HG02852 (cell line): Measurements from ENCODE around the gene RACGAP1.

Experiments
- ATAC-seq: cut with Tn5 transposase; IDR thresholded peaks from one replicate; pipeline ENCODE4 v1.9.1; 2021; ENCODE audit warnings: mild to moderate bottlenecking, moderate library complexity; ENCODE audit not compliant: unreplicated experiment

RACGAP1 gene

DNA sequence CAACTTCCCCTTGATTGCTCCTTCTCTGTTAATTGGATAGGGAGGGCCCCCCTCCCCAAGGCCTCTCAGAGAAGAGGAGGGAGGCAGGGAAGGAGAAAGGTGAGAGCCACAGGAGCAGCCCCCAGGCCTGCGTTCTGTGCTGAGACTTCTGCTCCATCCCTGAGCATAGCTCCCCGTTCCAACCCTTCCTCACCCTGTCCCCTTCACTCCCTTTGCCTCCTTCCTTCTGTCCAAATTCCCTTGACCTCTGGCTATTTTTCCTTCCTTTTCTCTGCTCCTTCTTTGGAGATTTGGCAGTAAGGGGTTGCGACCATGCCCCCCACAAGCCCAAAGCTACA, 31.3 kb upstream of the RACGAP1 start:
- ATAC-seq, result no peak

DNA sequence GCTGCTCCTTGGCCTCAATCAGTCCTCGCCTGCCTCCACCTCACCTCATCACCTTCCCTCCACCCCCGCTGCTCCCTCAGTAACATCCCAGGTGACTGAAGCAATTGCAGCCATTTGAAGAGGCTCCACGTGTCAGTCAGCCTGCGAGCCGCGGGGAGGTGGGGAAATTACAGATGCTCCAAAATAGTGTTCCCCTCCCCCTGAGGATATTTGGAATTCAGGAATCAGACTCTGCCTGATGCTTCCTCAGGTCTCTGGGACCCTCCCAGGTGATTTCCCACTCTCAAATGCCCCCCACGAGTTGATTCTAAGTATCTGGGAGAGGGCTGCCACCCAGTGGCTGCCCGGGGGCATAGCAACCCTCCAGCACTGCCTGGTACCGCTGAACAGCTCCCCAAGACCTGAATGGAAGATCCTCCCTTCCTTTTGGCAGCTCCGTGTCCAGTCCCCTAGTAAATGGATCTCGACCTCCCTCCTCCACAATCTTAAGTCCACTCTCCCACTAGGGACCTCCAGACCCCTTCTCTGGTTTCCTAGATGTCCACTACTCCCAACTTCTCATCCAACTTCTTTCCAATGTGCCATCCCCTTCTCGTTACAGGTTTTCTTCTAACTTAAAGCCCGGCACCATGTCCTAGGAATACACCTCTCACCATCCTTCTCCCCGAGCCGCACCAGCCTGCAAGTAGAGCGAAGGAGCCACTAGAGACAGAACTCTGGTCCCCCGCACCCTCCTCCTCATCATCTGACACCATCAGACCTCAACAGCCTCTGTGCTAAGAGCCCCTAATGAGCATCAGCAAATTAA, 30.7 kb upstream of the RACGAP1 start:
- ATAC-seq, result peak; percentile 59

DNA sequence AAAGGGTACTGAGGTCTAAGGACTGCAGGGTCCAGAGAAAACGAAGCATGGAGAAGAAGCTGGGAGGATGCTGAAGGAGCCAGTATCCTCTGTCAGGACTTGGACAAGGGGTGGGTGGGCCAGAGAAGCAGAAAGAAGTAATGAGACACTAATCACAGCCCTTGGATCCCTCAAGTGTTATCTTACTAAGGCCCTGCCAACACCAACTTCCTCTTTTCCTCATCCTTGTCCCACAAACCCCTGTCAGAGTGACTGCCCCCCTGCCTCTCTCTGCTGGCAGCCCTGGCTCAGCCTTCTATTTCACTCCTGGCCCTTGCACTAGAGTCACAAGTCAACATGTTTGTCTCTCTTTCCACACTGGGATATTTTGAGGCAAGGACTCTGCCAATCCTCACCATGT, 28.3 kb upstream of the RACGAP1 start:
- ATAC-seq, result no peak

DNA sequence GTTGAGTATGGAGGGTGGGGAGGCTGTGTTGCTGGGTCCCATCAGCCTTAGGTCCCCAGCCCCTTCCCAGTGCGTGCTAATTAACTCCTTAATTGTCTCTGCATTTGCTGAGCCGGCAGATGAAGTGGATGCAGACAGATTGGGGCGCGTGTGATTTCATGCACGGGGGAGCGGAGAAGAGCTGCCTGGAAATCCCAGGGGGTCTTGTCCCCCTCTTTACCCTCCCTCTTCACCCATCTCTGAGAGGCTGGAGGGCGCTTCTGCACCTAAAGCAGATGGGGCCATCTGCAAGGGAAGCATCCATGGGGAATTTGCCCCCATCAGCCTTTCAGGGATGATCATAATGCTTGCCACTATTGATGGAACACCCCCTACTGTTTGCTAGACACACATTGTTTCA, 27.7 kb upstream of the RACGAP1 start:
- ATAC-seq, result no peak

DNA sequence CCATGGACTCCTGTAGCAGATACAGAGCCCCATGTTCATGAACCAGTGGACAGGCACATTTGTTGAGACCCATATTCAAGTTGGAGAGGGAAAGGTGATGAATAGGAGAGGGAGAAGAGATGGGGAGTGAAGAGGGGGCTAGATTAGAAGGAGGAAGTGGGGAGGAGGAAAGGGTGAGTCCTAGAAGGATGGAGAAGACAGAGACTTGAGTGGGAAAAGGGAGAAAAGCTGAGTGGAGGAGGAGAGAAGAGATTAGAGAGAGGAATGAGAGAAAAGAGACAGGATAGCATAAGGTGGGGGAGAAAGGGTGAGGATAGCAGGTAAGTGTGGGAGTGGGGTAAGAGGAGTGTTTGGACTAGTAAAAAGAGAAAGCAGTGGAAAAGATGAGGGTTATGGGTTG, 27.2 kb upstream of the RACGAP1 start:
- no peak for ATAC-seq

DNA sequence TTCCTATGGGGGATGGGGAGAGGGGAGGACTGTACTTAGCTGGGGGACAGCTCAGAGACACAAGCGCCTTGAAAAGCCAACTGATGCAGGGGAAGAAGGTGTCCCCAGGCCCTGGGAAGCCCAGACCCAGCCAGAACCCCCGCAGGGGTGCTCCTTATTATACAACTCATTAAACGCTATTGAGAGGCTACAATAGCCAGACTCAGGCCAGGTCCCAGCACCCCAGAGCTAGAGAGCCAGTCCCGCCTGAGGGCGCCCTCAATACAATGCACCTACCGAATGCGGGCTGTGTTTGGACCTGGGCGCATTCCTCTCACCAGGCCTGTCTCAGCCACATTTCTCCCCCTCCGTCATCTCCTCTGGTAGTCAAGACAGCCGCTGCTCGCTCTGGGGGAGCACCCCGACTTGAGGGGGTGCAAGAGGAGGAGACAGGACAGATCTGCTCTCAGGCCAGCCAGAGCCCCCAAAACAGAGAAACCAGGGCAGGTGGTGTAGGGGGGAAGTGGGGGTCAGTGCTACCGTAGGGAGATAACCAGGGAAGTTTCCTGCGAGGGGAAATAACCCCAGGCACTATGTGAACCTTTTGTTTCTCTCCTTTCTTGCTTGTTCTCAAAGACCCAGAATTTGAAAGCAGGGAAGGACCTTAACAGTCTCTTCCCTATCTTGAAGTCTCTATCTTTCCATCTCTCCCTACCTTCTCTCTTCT, 26.0 kb upstream of the RACGAP1 start:
- no peak for ATAC-seq

DNA sequence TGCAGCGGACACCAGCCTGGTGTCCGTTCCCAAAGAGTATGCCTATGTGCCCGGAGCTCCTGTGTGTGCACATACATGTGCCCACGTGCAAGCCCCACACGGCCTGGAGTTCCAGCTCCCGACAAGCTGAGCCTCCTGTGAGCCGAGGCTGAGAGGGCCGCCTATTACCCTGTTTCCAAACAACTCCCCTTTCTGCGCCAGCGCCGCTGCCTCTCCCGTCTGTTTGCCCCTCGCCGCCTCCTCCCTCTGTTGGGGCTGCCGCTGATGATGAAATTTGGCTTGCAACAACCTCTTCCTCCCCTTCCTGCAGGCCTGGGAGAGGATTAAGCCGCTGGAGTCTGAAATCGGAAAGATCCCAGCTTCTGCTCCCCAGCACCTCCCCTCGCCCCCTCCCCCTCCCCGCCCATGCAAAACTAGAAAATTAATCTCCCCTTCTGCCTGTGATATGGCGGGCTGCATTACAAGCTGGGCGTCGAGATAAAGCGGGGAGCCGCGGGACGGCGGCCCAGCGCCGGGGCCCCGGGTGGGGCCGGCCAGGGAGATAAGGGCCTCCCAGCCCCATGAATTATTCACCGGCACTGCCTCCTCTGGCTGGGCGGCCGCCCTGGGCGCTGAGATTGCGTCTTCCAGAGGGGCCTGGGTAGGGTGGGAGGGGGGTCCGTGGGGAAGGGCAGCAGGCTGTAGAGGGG, 25.3 kb upstream of the RACGAP1 start:
- ATAC-seq, result no peak

DNA sequence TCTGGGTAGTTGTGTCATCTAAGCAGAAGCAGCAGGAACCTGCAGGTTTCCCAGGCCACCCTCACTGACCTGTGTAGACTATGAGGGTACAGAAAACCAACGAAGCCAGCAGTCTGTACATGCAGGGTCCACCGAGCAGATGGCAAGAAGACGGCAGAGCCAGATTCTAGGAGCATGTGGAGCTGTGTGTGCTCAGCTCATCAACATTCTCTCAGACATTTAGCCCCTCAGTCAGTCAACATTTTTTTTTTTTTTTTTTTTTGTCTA, 24.8 kb upstream of the RACGAP1 start:
- ATAC-seq, result no peak

DNA sequence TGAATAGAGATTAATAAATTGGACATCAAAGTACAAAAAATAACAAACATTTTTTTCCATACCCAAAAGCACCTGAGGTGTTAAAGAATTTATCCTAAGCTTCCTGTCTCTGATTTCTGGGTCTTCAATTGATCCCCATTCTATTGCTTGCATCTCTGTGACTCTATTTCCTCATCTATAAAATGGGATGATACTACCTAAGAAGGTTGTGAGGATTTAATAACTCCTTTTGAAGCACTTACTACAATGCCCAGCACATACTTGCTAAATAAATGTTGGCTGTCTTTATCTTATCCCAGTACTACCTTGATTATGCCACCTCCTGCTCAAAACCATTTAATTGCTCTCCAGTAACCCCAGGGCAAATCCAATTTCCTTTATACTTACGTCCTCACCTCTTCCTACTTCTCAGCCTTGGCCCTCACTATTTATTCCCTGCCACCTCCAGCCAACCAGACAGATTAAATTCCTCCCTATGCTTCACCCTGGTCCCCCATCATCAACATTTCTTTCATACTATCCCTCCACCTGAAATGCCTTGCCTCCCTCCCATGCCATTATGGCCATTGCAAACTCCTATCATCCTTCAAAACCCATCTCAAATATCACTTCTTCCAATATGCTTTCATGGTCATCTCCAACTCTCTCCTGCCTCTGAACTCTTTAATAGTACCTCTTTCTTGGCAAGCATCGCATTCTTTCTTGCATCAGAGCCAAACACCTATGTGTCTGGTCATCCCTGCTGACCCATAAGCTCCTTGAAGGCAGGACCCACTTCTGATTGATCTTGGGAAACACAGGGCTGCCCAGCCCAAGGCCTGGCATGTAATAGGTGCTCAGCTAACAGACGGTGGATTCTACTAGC, 24.2 kb upstream of the RACGAP1 start:
- ATAC-seq, result no peak

DNA sequence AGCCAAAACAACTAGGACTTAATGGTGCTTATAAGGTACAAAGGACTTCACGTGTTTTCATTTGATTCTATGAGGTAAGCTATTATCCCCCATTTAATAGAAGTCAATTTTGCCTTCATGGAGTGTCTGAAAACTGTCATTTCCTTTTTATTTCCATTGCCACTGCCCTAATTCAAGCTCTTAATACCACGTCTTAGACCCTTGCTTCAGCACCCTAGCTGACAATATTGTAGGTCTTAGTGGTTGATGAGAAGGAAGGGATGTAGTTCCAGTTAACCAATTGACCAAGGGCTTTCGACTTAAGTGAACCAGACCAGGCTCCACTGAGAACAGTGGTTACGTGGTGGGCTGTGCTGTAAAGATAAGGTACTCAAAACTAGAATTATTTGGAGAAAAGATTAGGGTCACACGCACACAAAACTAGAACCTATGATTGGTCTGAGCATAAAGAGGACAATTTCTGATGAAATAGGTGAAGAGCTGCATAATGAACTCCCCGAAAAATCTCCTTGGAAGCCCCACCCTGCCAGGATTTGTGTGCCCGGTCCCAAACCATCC, 22.5 kb upstream of the RACGAP1 start:
- no peak for ATAC-seq

DNA sequence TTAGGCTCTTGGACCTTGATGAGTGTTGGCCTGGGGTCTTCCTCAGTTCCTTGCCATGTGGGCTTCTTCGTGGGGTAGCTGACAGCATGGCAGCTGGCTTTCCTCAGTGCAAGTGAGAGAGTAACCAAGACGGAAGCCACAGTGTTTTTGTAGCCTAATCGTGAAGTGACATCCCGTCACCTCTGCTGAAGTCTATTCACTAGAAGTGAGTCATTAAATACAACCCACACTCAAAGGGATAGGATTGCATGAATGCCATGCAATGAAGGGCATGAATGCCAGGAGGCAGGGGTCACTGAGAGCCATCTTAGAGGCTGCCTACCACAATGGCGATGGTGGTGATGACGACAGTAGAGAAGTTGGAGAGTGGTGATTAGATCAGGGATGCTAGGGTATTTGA, 18.6 kb upstream of the RACGAP1 start:
- no peak for ATAC-seq

DNA sequence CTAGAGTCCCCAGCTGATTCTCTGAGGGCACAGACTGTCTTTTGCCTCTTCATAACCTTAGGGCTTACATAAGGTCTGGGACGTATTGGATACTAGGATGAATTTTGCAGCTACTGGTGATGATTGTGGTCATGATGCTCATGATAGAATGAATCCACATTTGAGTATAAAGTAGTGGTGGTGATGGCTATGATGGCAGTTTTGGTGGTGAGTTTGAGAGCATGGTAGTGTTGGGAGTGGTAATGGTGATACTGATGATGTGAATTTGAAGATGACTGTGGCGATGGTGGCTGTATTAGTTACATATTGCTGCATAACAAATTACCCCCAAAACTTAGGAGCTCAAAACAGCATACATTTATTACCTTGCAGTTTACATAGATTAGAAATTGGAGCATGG, 18.0 kb upstream of the RACGAP1 start:
- ATAC-seq, result no peak

DNA sequence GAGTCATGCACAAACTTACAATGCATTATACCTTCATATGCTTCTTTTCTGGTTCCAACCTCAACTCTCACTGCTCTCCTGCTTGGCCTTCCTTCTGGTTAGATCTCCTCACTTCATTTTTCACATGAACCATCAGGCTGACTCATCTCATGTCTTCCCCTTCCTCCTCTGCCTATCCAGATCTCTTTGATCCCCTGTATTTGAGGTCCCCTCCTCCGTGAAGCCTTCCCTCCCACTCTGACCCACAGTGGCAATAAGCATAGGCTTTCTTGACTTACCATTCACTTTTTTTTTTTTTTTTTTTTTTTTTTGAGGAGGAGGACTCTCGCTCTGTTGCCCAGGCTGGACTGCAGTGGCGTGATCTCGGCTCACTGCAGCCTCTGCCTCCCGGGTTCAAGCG, 17.4 kb upstream of the RACGAP1 start:
- no peak for ATAC-seq

DNA sequence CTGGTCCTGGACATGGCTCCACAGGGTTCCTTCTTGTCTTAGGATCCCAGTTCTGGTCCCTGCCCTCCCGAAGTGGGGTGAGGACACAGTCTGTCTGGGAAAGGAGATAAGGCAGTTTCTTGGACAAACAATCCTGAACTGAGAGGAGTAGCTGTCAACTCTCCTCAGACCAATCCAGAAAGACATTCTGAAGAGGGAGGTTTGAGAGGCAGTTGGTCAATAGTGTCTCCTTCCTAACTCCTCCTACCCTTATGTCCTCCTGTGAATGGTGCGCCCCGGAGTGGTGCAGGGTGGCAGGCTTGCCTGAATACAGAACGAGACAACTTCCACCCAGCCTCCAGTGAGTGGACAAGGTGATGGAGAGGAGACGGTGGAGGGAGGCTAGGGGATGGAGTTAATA, 16.7 kb upstream of the RACGAP1 start:
- ATAC-seq, result no peak

DNA sequence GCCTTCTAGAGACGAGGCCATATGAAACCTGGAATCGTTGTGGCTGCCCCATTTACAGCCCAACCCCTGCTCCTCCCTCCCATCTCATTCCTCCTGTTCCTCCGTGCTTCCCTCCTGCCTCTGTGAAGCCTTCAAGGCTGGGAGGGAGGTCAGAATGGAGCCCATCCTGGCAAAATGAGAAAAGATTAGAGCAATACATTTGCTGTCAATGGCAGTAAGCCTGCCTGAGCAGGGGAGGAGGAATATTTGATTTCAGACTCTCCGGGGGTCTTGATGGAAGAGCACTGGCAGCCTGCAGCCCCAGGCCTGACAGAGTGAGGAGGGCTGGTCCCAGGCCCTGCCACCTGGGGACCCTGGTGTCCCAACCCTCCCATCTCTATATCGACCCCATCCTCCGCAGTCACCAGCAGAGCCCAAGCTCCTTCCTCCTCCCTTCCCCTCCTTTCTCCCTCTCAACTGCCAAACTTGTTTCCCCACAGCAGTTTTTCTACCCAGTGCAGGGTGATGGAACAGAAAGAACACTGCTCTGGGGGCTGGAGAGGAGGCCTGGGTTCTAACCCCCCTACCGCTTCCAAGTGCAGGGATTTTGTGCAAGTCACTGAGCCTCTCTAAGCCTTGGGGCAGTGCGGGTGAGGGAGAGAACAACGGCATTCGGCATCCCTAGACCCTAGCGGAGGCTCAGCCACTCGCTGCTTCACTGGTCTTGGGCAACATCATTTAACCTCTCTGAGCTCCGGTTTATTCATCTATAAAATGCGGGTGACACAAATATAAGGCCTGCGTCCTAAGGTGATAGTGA, 16.0 kb upstream of the RACGAP1 start:
- no peak for ATAC-seq

DNA sequence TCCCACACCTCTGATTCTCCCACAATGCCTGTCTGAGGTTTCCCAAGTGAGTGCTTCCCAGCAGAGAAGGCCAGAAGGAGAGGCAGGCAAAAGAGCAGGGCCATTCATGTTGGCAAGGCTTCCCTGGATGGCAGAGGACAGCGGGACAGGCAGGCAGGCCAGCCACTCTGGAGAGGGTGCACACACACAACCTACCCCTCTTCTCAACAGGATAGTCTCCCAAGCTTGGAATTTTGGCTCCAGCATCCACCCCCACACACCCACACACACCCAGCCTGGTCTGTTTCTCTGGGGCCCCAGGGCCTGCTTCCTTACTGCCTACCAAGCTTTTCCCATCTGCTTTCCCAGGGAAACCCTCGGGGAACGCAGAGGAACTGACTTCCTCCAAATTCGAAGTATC, 15.4 kb upstream of the RACGAP1 start:
- no peak for ATAC-seq

DNA sequence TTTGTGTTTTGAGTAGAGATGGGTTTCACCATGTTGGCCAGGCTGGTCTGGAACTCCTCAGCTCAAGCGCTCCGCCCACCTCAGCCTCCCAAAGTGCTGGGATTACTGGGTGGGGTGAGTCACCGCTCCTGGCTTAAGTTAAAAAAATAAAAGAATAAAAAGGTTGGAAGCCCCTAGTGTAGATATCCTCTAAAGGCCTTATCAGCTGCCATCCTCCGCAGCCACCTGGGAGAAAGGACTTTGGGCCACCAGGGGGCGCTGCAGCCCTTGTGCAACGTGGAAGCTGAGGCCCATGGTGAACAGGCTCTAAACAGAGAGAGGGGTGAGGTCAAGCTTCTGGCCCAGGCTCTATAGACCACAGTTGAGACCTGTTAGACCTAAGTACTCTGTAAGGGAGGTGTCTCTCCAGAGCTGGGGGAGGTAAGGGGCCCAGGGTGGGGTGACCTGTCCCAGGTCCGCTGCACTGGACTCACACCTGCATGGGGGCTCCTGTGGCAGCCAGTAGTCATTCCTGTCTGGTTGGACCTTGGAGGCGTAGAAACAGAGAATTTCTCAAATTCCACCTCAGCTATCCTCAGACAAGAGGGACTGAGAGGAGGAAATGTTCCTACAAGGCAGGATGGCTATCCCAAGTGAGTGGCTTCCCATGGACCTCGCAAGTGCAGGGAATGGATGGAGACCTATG, 14.0 kb upstream of the RACGAP1 start:
- ATAC-seq, result no peak

DNA sequence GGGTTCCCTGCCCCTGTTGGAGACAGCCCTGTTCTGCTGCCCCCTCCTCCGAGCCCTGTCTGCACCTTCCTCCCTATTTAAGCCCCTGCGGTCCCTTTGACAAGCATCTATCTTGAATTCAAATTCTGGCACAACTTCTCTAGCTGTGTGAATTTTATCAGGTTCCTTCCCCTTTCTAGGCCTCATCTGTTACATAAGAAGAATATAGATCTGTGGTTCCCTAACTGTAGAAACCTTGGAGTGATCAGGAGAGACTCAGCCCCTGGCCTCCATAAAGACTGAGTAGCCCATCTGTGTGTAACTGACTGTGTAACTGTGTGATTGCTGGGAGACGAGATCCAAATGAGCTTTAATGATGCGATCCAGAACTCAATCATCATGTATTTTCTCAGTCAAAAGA, 13.0 kb upstream of the RACGAP1 start:
- ATAC-seq, result no peak

DNA sequence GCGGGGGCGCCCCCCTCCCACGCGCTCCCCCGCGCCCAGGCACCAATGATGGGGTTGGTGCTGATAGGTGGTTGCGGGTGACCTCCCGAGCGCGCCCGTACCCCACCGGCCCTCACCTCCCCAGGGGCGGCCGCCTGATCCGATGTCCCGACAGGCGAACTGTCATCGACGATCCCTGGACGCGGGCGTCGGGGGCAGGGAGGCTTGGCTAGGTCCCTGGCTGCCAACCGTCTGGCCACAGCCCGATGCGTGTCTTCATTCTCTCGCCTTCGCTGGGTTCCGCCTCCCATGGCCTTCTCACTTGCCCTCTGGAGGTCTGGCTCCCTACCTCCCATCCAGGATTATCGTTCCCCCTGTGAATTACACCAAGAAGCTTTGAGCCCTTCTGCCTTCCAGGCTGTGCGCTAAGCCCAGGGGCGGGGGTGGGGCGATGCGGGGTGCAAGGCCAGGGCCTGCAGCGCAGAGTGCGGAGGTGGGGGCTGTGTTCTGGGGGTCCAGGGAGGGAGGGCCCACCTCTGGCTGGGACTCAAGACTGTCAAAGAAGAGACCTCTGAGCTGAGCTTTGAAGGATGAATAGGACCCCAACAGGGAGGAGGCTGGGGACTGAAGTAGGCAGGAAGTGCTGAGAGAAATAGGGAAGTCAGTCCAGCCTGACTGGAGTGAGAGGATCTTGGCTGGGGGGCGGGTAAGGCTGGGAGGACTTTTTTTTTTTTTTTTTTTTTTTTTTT, 7.7 kb upstream of the RACGAP1 start:
- ATAC-seq, result no peak
